NAMALWA (cell line): Measurements from ENCODE around the gene CRYL1.

Source experiments
- DNase-seq: peaks from one replicate; pipeline ENCODE4 v3.0.0-alpha.2; 2015; ENCODE audit warnings: low spot score

The CRYL1 gene

DNA sequence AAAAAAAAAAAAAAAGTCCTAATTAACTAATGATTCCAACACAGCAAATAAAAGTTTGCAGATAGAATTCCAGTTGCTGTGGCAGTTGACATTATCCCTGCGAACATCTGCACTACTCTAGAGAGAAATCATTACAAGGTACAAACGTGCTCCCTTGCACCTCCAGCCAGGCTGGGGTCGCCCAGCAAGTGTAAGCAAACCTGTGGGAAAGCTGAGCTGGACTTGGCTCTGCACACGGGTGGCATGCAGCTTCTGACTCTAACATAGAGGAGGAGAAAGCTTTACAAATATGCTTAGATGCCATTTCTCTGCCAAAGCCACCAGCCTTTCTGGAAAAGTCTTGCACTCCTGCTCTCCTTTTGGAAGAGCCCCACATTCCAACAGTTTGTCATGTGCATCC, 103.3 kb downstream of the CRYL1 start:
- no peak for DNase-seq

DNA sequence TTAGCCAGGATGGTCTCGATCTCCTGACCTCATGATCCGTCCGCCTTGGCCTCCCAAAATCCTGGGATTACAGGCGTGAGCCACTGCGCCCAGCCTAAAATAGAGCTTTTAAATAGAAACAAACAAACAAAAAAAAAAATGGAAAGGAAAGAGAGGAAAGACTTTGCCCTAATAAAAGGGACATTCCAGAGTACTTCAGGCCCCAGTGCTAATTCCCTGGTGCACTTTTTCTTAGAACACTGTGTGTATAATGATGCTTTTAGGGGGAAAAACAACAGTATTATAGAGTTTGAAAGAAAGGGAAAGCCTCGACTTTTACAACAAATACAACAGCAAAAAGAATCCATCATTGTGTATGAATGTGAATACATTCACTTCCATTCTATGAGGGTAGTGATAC, 104.7 kb downstream of the CRYL1 start:
- no peak for DNase-seq

DNA sequence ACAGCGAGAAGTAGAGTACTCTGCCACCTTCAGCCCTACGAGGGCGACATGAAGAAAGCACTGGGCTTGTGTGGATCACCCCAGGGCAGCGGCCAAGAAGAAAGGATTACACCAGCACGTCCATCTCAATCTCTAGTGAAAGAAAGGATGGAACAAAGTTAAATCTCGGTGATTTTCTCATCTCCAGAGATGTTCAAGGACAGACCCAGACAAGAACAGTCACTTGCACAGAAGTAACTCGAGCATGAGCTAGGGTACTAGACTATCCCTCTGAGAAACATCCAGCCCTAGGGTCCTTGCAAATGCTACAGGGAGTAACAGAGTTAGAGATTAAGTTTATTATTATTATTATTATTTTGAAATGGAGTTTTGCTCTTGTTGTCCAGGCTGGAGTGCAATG, 106.7 kb downstream of the CRYL1 start:
- no peak for DNase-seq

DNA sequence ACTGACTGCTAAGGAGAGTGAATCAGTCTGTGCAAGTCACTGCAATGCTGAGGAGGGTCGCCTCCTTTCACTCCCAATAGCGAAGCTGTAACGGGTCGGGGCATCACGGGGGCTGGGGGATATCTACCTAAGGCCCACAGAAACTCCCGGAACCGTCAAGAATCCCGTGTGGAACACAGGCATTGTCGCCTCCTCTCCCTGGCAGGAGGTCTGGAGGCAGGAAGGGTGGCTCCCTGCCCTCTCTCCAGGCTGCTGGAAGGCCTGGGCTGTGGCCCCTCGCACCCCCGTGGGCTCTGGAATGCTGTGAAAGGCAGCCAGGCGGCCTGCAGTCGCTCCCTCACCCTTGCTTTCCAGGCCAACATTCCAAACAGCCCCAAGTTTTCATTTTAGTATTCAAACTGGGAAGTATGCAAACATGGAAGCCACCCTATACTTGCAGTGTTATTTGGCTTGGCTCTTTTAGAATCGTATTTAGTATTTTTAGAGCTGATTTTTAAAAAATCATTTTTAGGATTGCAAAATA, 109.4 kb downstream of the CRYL1 start:
- no peak for DNase-seq

DNA sequence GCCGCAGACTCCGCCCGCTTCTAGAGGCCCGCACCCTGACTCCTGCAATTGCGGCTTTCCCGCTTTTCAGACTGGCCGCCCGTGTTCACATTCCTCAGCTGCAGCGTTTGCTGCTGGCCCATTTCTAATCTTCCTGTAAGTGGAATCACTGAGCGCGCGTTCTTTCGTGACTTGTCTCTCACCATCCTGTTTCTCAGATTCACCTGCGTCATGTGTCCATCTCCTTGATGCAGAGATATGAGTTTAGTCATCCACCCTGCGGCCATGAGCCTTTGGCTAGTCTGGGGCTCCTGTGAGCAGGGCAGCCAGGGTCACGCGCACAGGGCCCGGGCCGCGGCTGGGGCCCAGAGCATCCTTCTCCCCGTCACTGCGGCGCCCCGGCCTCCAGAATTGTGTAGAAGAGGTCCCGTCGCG, 110.0 kb downstream of the CRYL1 start:
- DNase-seq, result no peak

DNA sequence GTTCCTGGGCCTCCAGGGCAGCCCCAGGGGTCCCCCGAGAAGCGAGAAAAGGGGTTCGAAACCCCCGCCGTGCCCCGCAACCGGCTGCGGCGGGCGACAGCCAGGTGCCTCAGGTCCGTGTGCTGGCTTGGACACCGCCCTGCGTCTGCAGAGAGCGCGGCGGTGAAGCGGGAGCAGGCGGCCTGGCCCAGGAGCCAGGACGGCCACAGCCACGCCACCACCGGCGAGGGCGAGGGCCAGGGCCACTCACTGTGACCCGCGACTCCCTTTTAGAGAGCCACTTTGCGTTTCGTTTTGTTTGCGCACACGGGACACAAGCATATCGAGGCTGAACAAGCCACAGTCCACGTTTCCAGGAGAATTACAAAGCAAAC, 110.4 kb downstream of the CRYL1 start:
- DNase-seq, result no peak

DNA sequence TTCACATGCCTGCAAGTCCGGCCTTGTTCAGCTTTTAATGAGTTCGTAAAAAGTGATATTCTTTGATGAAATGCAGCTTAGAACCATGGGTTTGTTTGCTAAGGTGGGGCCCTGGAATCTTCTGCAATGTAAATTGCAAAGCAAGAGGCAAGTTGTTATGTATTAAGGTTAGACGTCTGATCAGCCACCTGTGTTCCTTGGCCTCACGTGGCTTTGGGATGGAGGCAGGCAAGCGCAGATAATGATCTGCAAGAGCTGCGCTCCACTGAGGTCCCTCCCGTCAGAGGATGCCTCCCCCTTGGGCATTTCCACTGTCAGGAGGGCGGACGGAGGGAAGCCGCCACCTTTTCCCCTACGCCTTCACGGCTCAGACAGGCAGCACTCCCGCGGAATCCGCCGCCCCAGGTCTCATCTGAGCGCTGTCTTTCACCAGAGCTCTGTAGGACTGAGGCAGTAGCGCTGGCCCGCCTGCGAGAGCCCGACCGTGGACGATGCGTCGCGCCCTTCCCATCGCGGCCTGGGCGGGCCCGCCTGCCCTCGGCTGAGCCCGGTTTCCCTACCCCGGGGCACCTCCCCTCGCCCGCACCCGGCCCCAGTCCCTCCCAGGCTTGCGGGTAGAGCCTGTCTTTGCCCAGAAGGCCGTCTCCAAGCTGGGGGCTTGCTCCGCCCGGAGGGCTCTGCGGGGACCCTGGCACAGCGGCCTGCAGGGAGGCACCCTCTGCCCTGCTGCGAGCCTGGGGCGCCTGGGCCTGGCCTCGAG, 110.9 kb downstream of the CRYL1 start:
- no peak for DNase-seq

DNA sequence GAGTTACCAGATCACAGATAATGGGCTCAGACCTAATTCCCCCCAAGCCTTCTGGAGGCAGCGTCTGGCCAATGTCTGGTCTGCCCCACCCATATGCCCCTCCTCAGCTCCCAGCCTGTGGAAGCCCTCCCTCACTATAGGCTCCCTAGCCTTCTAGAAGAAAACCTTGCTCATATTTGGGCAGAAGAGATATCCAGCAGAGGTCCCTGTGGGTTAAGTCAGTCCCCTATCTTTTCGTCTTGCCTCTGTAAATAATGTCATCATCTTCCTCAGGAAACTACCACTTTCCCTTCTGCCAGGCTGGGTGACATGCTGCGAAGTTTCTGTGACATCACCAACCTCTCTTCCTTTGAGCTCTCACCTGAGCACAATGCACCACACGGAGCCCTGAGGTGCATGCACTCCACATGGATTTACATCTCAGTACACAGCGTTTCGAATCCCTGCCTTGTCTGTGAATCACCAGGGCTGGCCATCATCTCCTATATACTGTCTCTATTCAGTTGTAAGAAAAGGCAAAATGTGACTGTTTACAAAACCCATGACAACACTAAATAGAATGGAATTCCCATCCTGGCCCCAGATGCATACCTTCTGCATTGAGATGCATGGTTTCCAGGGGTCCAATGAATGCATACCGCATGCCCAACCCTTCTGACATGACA, 112.8 kb downstream of the CRYL1 start:
- no peak for DNase-seq

DNA sequence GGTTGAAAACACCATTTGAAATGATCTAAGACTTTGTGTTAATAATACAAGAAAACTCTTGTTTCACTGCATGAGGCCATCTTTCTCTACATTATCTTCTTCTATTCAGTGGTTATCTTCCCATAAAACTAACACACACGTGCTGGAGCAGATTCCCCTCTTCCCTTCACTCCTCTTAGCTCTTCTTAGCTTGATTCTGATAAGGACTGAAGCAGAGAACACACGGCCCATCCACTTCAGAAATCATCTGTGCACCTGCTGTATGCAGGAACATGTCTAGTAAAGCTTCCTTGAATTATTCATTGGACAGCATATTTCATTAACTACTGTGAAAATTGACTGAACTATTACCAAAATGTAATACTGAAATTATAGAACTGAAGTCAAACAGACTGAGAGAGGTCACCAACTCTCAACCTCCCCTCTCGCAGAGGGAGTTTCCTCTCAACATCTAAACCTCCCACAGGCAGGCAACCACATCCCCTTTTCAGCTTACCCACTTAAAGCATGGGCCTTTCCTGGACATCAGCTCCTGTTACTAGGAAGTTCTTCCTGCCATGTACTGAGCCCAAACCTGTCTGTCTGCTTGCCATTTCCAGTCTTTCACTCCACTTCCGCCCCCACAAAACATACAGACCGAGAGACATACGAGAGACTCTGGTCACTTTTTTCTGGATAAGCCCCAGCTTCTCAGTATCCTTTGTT, 113.9 kb downstream of the CRYL1 start:
- no peak for DNase-seq

DNA sequence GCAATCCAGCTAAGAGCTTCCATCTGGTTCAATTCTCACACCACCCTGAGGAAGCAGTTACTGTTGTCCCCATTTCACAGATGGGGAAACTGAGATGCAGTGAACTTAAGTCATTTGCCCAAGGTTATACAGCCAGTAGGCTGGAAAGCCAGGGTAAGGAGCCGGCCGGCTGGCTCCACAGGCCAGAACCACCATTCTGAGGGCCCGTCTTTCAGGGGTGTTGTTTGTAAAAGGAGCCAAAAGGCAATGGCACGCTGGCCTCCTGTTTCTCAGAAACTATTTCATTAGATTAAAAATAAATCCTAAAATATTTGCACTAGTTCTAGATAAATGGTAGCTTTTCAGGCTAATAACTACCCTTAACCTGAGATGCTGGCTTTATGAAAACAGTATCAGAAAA, 114.9 kb downstream of the CRYL1 start:
- no peak for DNase-seq

DNA sequence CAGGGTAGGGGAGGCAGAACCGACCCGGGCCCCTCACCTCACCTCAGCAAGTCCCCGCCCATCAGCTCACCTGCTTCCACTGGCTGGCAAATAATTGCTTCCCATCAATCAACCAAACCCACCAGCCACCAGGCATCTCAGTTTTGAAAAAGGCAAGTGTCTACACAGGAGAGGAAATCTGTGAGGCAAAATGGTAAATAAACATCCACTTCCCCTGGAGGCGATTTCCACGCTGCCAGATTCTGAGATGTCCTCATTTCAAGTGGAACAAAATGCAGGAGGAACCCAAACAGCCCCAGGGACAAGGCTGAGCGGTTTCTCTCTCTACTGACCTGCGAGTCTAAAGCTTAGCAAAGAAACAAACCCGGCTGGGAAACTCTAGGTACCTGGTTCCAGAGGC, 117.5 kb downstream of the CRYL1 start:
- DNase-seq, result no peak

DNA sequence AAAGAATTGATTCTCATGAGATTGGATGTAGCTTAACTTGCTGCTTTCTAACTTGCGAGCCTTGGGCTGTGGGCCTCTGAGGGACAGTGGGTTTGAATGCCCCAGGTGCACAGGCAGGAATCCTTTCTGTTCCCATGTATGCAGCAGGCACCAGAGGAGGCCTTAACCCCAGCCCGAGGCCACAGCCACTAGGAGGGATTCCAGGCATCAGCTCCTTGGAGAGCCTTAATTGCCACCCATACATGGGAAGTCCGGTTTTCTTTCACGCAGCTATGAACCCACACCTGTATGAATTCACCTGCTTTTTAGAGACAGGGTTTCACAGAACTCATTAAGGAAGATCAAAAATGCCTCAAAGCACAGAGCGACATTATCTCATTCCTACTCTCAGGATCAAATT, 117.9 kb downstream of the CRYL1 start:
- DNase-seq, result no peak

DNA sequence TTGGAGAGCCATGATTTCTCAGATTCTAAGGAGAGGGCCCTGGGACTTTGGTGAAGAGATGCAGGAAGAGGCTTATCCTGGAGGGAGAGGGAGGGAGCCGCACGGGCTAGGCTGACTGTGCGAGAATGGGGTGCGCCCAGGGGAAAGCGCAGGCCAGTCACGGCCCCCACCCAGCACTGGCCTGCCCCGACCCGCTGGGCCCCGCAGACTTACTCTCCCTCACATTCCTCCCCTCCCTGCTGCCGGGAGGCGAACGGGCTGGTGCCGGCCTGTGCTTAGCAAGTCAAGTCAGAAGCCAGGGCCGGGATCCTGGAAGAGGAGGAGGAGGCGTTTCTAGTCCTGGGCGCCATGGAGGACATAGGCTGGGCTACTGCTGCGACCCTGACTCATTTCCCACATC, 120.0 kb downstream of the CRYL1 start:
- DNase-seq, result no peak

DNA sequence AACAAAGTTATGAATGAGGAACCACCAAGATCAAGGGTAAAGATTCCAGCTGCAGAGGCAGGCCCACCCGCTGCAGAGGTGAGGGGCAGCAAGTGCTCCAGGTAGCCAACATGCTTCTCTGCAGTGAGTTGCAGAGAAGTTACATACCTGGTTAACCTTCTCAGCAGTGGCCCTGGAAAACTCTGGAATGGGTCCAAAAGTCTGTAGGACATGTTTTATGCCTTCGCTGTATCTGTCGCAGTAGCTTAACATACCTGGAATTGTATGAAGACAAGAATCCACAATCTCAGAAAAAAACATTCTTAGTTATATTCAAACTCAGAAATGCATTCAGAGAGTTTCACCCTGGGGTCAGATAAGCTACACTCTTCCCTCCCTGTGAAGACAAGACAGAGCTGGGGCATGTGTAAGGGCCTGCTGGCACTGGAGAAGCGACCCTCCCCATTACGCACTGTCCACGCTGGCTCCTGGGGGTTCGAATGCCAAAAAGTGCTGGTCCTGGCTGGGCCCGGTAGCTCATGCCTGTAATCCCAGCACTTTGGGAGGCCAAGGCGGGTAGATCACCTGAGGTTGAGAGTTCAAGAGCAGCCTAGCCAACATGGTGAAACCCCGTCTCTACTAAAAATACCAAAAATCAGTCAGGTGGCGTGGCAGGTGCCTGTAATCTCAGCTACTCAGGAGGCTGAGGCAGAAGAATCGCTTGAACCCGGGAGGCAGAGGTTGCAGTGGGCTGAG, 121.0 kb downstream of the CRYL1 start:
- no peak for DNase-seq

DNA sequence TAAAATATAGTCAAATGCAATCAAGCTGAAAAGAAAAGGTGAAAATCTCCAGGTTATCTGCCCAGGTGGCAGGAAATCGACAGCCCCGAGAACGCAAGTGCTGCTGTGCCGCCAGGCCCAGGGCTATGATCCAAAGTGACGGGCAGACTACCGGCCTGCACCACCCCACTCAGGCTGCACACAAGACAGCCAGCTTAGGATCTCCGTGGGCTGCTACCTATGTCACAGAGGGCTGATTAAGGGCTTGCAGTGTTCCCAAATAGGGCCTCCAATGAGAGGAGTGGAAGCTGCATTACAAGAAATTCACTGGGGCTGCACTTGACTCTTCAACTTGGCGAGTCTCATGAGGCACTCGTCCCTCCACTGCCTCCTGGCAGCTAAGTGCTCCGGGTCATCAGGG, 121.8 kb downstream of the CRYL1 start:
- DNase-seq, result no peak

DNA sequence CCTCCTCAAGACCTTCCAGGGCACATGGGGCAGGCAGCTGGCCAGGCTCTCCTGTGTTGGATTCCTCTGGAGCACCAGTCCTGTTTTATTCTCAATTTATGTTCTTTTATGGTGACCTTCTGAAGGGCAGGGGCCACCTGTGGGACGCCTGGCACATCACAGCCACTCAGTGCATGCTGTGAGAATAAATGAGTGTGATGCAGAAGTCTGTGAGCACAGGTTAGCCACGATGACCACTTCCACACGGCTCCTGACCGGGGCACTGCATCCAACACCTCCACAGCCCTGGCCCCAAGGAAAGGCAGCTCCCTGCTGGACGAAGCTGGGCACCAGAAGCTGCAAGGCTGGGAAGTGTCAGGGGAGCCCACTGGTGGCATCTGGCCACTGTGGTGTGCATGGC, 122.8 kb downstream of the CRYL1 start:
- no peak for DNase-seq

DNA sequence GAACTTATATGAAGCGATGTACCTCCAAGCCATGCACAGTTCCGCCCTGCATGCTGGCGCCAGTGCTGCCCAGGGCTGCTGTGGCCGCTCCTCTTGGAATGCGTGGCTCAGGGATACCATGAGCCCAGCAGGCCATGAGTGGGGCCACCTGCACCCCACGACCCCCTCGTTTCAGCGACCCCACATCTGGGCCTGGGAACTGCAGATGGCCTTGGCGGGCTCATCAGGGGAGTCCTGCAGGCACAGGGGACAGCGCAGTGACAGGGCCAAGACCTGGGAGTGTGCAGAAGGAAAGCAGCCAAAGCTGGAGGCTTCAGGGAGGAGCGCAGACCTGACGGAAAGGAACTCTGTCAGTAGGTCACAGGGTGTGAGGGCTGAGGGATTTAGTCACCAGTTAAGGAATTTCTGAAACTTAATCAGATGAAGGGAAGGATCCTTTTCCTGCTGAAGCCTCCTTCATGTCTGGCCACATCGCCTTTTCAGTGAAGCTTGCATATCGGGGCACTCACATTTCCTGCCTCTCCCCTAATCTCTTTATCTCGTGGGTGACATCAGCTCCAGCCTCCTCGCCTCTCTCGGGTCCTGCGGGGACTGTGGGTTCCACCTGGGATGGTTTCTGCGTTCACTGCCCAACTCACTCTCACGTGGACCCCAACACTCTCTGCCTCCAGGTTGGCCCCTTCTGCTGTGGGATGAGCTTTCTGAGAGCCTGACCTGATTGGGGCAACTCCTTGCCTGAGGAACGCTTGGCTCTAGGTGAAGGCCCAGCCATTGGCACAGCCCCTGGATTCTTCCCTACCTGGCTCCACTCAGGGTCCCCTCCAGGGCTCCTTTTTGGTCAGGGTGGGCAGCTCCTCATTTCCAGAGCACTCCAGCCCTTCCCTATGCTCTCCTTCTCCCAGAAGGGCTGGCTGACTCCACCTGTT, 123.5 kb downstream of the CRYL1 start:
- DNase-seq, result no peak

DNA sequence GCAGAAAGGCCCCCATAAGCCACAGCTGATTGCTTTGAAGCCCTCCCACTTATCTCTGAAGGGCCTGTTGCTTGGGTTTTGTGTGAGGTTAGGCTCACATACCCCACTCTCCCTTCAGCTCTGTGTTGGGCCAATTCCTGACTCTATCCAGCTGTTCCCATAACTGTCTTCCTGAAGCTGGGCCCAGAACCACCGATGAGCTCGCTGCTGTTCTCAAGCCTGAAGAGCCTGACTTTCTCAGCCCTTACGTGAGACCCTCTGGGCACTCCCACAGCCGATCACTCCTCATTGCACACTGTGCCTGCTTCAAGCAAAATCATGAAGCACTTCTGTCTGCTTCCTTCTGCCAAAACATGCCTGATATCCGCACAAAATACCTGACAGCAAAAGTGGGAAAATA, 124.1 kb downstream of the CRYL1 start:
- DNase-seq, result no peak

DNA sequence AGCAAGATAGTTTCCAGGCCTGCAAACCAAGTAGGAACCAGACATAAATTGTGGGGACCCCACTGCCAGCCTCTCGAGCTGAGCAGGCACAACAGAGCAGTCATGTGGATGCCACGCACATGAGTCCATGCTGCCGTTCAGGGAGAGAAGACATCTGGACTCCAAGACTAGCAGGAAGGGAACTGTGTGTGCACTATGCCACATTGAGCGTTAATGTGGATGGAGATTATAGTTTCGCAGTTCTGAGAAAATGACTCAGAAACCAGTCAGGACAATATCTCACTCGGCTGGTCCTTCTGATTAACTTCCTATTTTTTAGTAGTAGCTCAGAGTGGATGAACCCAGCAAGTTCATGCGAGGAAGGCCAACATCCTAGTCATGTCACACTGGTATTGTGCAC, 124.9 kb downstream of the CRYL1 start:
- no peak for DNase-seq

DNA sequence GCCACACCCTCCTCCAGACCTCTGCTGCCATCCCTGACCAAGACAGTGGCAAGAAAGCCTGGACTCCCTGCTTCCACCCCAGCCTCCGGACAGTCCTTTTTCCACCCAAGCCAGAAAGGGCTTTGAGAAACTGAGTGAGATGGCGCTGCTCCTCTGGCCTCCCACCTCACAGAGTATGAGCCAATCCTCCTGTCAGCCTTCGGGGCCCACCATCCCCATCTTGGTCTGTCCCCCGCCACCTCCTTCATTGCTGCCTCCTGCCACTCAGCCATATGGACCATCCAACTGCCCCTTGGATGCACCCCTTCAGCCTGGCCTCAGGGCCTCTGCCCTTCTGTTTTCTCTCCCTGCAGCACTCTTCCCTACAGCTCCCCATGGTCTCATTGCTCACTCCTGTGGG, 125.7 kb downstream of the CRYL1 start:
- DNase-seq, result no peak

DNA sequence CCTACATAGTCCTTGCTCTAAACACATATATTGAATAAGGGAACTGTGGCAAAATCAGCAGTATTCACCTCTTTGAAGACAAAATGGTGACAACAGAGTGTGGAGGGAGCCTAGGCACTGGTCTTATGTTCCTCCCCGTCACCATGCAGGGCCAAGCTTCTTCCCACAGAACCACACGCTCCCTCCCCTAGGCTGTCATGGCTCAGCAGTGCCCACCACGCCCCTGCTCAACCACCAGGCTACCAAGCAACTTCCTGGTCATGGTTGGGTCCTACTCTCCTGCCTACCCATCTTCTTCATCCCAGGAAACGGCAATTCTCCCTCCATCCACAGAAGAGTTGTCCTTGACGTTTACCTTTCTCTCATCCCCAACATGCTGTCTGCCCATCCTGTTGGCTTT, 126.1 kb downstream of the CRYL1 start:
- no peak for DNase-seq
